HepG2 (cell line): ENCODE data around the gene BCL6. TPM values are rescaled to one million over a fixed set of nuclear protein-coding genes. Genes with fewer than 3 reads are reported as not detected.

Source experiments
- ATAC-seq: fragments of 200-7000 bp; cut with Tn5 transposase; 3 replicates; pipeline ENCODE4 v1.9.1; 2020; ENCODE audit warnings: mild to moderate bottlenecking, moderate library complexity
- BruUV-seq: library from RNA; stranded (reverse); fragments of 400-500 nt; replicated peaks from 2 replicates; lab custom pipeline; 2021; lab: Mats Ljungman, UMichigan
- CTCF ChIA-PET: fragments of 300-600 bp; formaldehyde crosslinking; extraction: SDS; loops from one replicate; lab custom pipeline; 2021; ENCODE audit warnings: low total read pairs, inconsistent platforms, low intra/inter-chr PET ratio; lab: Yijun Ruan, JAX
- POLR2A ChIA-PET: fragments of 350-600 bp; sonication (Branson Sonifier 250); formaldehyde crosslinking; loops from one replicate; lab custom pipeline; 2020; ENCODE audit warnings: antibody characterized with exemption, inconsistent platforms; lab: Yijun Ruan, JAX
- DNase-seq: peaks from one replicate; pipeline ENCODE4 v3.0.0-alpha.2; 2015; ENCODE audit warnings: low spot score
- FAIRE-seq: peaks from 3 replicates; lab custom pipeline; 2011; peaks lifted over from hg19 to GRCh38; lab: Jason Lieb, UNC
- H2AFZ ChIP-seq: one replicate; pipeline ENCODE4 v1.6.1; 2011; ENCODE audit warnings: low read length, inconsistent platforms
- H3K27ac ChIP-seq: fragments of 300-600 bp; 3 replicates; pipeline ENCODE4 v1.8.0; 2011; ENCODE audit warnings: mixed run types, mild to moderate bottlenecking, mixed read lengths, low read length, inconsistent platforms; ENCODE audit not compliant: insufficient read depth; ENCODE audit errors: extremely low read length
- H3K27me3 ChIP-seq, 2 experiments: fragments of 200-600 bp in 1 of 2; 2 replicates in 1 of 2; 3 replicates in 1 of 2; pipeline versions ENCODE4 v1.6.0 to v1.8.0; 2011; ENCODE audit warnings: low read length in 2 of 2, mild to moderate bottlenecking in 2 of 2, moderate library complexity in 2 of 2, inconsistent platforms in 1 of 2; ENCODE audit not compliant: insufficient read depth in 2 of 2, control insufficient read depth in 1 of 2
- H3K36me3 ChIP-seq, 2 experiments: fragments of 200-600 bp in 1 of 2; replicated peaks in 1 of 2; 2 replicates in 1 of 2; 3 replicates in 1 of 2; pipeline versions ENCODE4 v1.5.1 to v1.8.0; 2011; ENCODE audit warnings: low read length in 2 of 2, inconsistent platforms in 1 of 2; ENCODE audit not compliant: insufficient read depth in 2 of 2, control insufficient read depth in 1 of 2
- H3K4me1 ChIP-seq: 2 replicates; pipeline ENCODE4 v1.5.1; 2012; ENCODE audit warnings: low read length, inconsistent platforms; ENCODE audit not compliant: insufficient read depth
- H3K4me2 ChIP-seq: 2 replicates; pipeline ENCODE4 v1.6.0; 2011; ENCODE audit warnings: low read depth, low read length, inconsistent platforms
- H3K4me3 ChIP-seq, 3 experiments: fragments of 200-600 bp in 1 of 3; sonication (generic), shearing (Covaris generic) in 1 of 3; replicated peaks in 1 of 3; 2 replicates each; pipeline ENCODE4 v1.5.1; 2011 to 2016; ENCODE audit warnings: low read length in 3 of 3, inconsistent platforms in 2 of 3, low read depth in 2 of 3, mild to moderate bottlenecking in 2 of 3, control low read depth in 1 of 3, mixed read lengths in 1 of 3; ENCODE audit not compliant: insufficient read depth in 1 of 3
- H3K79me2 ChIP-seq: one replicate; pipeline ENCODE4 v1.6.1; 2011; ENCODE audit warnings: low read length, inconsistent platforms; ENCODE audit not compliant: insufficient read depth
- H3K9ac ChIP-seq: 2 replicates; pipeline ENCODE4 v1.6.0; 2011; ENCODE audit warnings: mild to moderate bottlenecking, low read depth, low read length, inconsistent platforms; ENCODE audit not compliant: insufficient read depth
- H3K9me3 ChIP-seq: 2 replicates; pipeline ENCODE4 v1.5.1; 2012; ENCODE audit warnings: mild to moderate bottlenecking, low read length
- H4K20me1 ChIP-seq: 2 replicates; pipeline ENCODE4 v1.6.0; 2011; ENCODE audit warnings: inconsistent platforms, mild to moderate bottlenecking, low read length, moderate library complexity; ENCODE audit not compliant: insufficient read depth
- HMG20A ChIP-seq: IDR thresholded peaks from 2 replicates; pipeline ENCODE4 v1.6.1; 2016; ENCODE audit warnings: borderline replicate concordance
- KDM3A ChIP-seq: IDR thresholded peaks from 2 replicates; pipeline ENCODE4 v1.6.1; 2018; ENCODE audit warnings: low read depth, missing compliant biosample characterization
- LCORL ChIP-seq, 2 experiments: fragments of 450-650 bp in 1 of 2; sonication (generic) in 1 of 2; formaldehyde crosslinking in 1 of 2; IDR thresholded peaks; 2 replicates each; pipeline versions ENCODE4 v1.5.0 to v1.6.1; 2017 to 2020; ENCODE audit warnings: antibody characterized with exemption in 1 of 2, missing genetic modification reagents in 1 of 2
- NFYC ChIP-seq: IDR thresholded peaks from 2 replicates; pipeline ENCODE4 v1.6.1; 2016; ENCODE audit warnings: missing genetic modification reagents, missing compliant biosample characterization
- RBM22 ChIP-seq: fragments of 200-400 bp; formaldehyde crosslinking; optimal IDR thresholded peaks from 2 replicates; pipeline ENCODE3; 2017; ENCODE audit warnings: mild to moderate bottlenecking, low read length, moderate library complexity
- STAG1 ChIP-seq: sonication (generic); formaldehyde crosslinking; IDR thresholded peaks from 2 replicates; pipeline ENCODE4 v1.4.0; 2020; ENCODE audit warnings: missing genetic modification reagents
- ZBTB20 ChIP-seq: sonication (generic); formaldehyde crosslinking; IDR thresholded peaks from 2 replicates; pipeline ENCODE4 v1.8.1; 2023; ENCODE audit warnings: missing genetic modification reagents, low read depth, mild to moderate bottlenecking, borderline replicate concordance
- ZNF570 ChIP-seq: sonication (generic); formaldehyde crosslinking; IDR thresholded peaks from 2 replicates; pipeline ENCODE4 v1.4.0; 2020; ENCODE audit warnings: mild to moderate bottlenecking, missing genetic modification reagents, borderline replicate concordance
- ZNF614 ChIP-seq: IDR thresholded peaks from 2 replicates; pipeline ENCODE4 v1.6.1; 2018; ENCODE audit warnings: missing biosample characterization, missing genetic modification reagents, inconsistent platforms, borderline replicate concordance
- ZSCAN22 ChIP-seq: sonication (generic); formaldehyde crosslinking; IDR thresholded peaks from 2 replicates; pipeline ENCODE4 v1.4.0; 2020; ENCODE audit warnings: mild to moderate bottlenecking, missing genetic modification reagents
- WGBS: methylation state at CpG from one replicate; pipeline ENCODE4 v1.1.6; 2017; ENCODE audit warnings: low lambda C conversion rate; 5-methylcytosine and 5-hydroxymethylcytosine counted together
- in situ Hi-C: cut with HindIII; loops from 2 replicates; pipeline ENCODE4 v1.10.0; 2017; ENCODE audit warnings: low pct_unique_long_range_greater_than_20kb; ENCODE audit not compliant: extremely low pct_ligation_motif_present
- intact Hi-C: fragments of 100-400 bp; cut with micrococcal nuclease; formaldehyde crosslinking; loops from one replicate; pipeline ENCODE4 v1.10.0; 2022; ENCODE audit not compliant: unreplicated experiment
- polyA plus RNA-seq, 8 experiments: library from polyadenylated mRNA; depleted of rRNA in 3 of 8; stranded (reverse) in 7 of 8; unstranded in 1 of 8; fragments of >200 nt; fragmentation: Illumina TruSeq in 4 of 8; extraction: Trizol in 4 of 8; gene quantifications; 2 replicates each; pipeline versions ENCODE4 v1.2.1 to v1.2.3, GENCODE V29; 2011 to 2016; ENCODE audit warnings: low read depth in 4 of 8, missing spikeins in 1 of 8, mixed read lengths in 1 of 8; ENCODE audit not compliant: insufficient read depth in 1 of 8
- total RNA-seq, 5 experiments: library from RNA; depleted of rRNA; stranded (reverse); fragments of >200 nt; fragmentation: Illumina TruSeq; extraction: Trizol; gene quantifications; 2 replicates each; pipeline ENCODE4 v1.2.3, GENCODE V29; 2016; ENCODE audit warnings: low read depth in 1 of 5
- TF ChIP-seq, protein P1 (sequence below): sonication (generic); formaldehyde crosslinking; IDR thresholded peaks from 2 replicates; pipeline ENCODE4 v1.5.1; 2020; ENCODE audit warnings: missing genetic modification reagents, mild to moderate bottlenecking, borderline replicate concordance

BCL6 gene
- total and polyA plus RNA-seq, 2 of the 13 experiments (the other 11 are each of a cell fraction or from before 2014, with no cell fraction given) = 21.2 to 53.7 TPM

- 91% methylated on average over 3 of the region's 3 CpGs for WGBS
- Histone ChIP-seq H2AFZ (no peak overlapping the region), H3K4me2 (no peak overlapping the region), H3K36me3 (peaks cover 16 to 44% of the 10 kb centered on the region in 2 experiments), H3K9me3 (no peaks in the 10 kb centered on the region), H4K20me1 (peaks cover 79% of the 10 kb centered on the region), H3K9ac (no peak overlapping the region), H3K4me1 (peaks cover 57% of the 10 kb centered on the region), H3K4me3 (no peak overlapping the region), H3K27me3 (no peaks in the 10 kb centered on the region), H3K79me2 (peaks cover 75% of the 10 kb centered on the region), H3K27ac (peak overlapping the region; percentile 27)
- TF ChIP-seq LCORL (IDR thresholded peaks at IDR 0.05) = no peak
- 0 out of 2 replicates have a peak, but pooled peaks have one; percentile 11 for TF ChIP-seq LCORL (CRISPR knock-in tag; IDR thresholded peaks at IDR 0.05)
- TF ChIP-seq NFYC (CRISPR knock-in tag) = no peak
- ATAC-seq = no peak
- FAIRE-seq = no peak
- intact Hi-C loops = loop anchor here (5.0 kb wide), 1 partner anchor 1101 kb away; no protein-coding TSS in a partner anchor
- no peak for DNase-seq
- CTCF ChIA-PET = no interaction called here
- in situ Hi-C loops = loop anchor here (25.0 kb wide), 3 partner anchors 676 to 1001 kb away; no protein-coding TSS in a partner anchor
- POLR2A ChIA-PET = interaction anchor here (0.5 to 5.7 kb wide), 6 partner anchors 9 to 464 kb away, joined by 3 to 31 read pairs (median 4); partner anchors contain the start of gene BCL6
- no TSS peak for BruUV-seq
Measured at GRCh38 chr3:187735837-187736236, 9.4 kb downstream of the BCL6 start.

- 100% methylated on average over 3 of the region's 3 CpGs for WGBS
- TF ChIP-seq KDM3A (CRISPR knock-in tag) = no peak
- TF ChIP-seq ZNF570 = no peak
- no peak for TF ChIP-seq ZBTB20 (CRISPR knock-in tag)
- TF ChIP-seq HMG20A (CRISPR knock-in tag) = no peak
- peak; percentile 62 for TF ChIP-seq RBM22
- TF ChIP-seq, protein P1, sequence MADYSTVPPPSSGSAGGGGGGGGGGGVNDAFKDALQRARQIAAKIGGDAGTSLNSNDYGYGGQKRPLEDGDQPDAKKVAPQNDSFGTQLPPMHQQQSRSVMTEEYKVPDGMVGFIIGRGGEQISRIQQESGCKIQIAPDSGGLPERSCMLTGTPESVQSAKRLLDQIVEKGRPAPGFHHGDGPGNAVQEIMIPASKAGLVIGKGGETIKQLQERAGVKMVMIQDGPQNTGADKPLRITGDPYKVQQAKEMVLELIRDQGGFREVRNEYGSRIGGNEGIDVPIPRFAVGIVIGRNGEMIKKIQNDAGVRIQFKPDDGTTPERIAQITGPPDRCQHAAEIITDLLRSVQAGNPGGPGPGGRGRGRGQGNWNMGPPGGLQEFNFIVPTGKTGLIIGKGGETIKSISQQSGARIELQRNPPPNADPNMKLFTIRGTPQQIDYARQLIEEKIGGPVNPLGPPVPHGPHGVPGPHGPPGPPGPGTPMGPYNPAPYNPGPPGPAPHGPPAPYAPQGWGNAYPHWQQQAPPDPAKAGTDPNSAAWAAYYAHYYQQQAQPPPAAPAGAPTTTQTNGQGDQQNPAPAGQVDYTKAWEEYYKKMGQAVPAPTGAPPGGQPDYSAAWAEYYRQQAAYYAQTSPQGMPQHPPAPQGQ (CRISPR knock-in tag) = no peak
- TF ChIP-seq STAG1 (CRISPR knock-in tag) = no peak
- no peak for TF ChIP-seq ZSCAN22
- TF ChIP-seq ZNF614 (CRISPR knock-in tag) = no peak
- Histone ChIP-seq H2AFZ (no peak overlapping the region), H3K4me3 (no peak overlapping the region), H3K9me3 (no peaks in the 10 kb centered on the region), H4K20me1 (peaks cover 78% of the 10 kb centered on the region), H3K4me1 (peaks cover 53% of the 10 kb centered on the region), H3K27me3 (no peaks in the 10 kb centered on the region), H3K9ac (no peak overlapping the region), H3K4me2 (no peak overlapping the region), H3K79me2 (peaks cover 70% of the 10 kb centered on the region), H3K27ac (no peak overlapping the region), H3K36me3 (peaks cover 20 to 48% of the 10 kb centered on the region in 2 experiments)
- POLR2A ChIA-PET = interaction anchor here (0.5 to 0.9 kb wide), 3 partner anchors 10 to 464 kb away, joined by 3 to 4 read pairs (median 3); partner anchors contain the start of gene BCL6
- CTCF ChIA-PET = no interaction called here
- intact Hi-C loops (loop anchor here (5.0 kb wide), 1 partner anchor 1102 kb away; no protein-coding TSS in a partner anchor), in situ Hi-C loops (loop anchor here (25.0 kb wide), 3 partner anchors 677 to 1002 kb away; no protein-coding TSS in a partner anchor)
- ATAC-seq (no peak), FAIRE-seq (no peak), DNase-seq (no peak)
- no TSS peak for BruUV-seq
Measured at GRCh38 chr3:187735383-187735782, 9.9 kb downstream of the BCL6 start.
